ENCODE results near the gene DBN1. TPM values are rescaled to one million over a fixed set of nuclear protein-coding genes. Genes with fewer than 3 reads are reported as not detected.

DBN1 gene
- polyA plus RNA-seq, 1 donor (not counting 4 experiments of a cell fraction or from before 2014, with no cell fraction given), result 59.4 TPM

GRCh38 chr5:177438468-177438867 lies 35.0 kb downstream of the DBN1 start:
- Histone ChIP-seq H3K4me1 (ENCODE audit: control insufficient read depth, extremely low read depth, insufficient read depth, low read length) (peaks cover 27% of the 10 kb centered on the region), H3K27ac (ENCODE audit: control insufficient read depth, insufficient read depth, low read length) (peak overlapping the region; percentile 20), H3K9me3 (ENCODE audit: control insufficient read depth, low read depth, low read length) (no peaks in the 10 kb centered on the region), H3K79me2 (ENCODE audit: control insufficient read depth, insufficient read depth, low read length) (no peaks in the 10 kb centered on the region), H3K36me3 (ENCODE audit: control insufficient read depth in 2 of 2, extremely low read depth in 1 of 2, insufficient read depth in 2 of 2, low read length in 2 of 2) (peaks cover 11 to 33% of the 10 kb centered on the region in 2 experiments), H3K9ac (ENCODE audit: control insufficient read depth, extremely low read depth, insufficient read depth, low read length) (no peak overlapping the region), H3K9me1 (ENCODE audit: control insufficient read depth, extremely low read depth, insufficient read depth, low read length) (no peaks in the 10 kb centered on the region), H4K20me1 (ENCODE audit: control insufficient read depth, extremely low read depth, insufficient read depth, low read length) (no peaks in the 10 kb centered on the region), H3K4me2 (ENCODE audit: control insufficient read depth, extremely low read depth, insufficient read depth, low read depth, low read length) (no peak overlapping the region), H2AFZ (ENCODE audit: control insufficient read depth, low read length) (no peak overlapping the region), H3K4me3 (ENCODE audit: control insufficient read depth in 2 of 3, extremely low read depth in 1 of 3, insufficient read depth in 2 of 3, low read depth in 1 of 3, low read length in 3 of 3) (no peak overlapping the region), H3K27me3 (ENCODE audit: control insufficient read depth, extremely low read depth, insufficient read depth, low read length) (no peaks in the 10 kb centered on the region)
- DNase-seq (ENCODE audit: low read depth, low spot score), result no peak
- FAIRE-seq, result no peak
- dilution Hi-C loops (cut with MboI; ENCODE audit: extremely low pct_ligation_motif_present, low sequenced_read_pairs), result no loop called here
- TF ChIP-seq EZH2 (IDR thresholded peaks at IDR 0.05; ENCODE audit: low read length) (no peak), CTCF (optimal IDR thresholded peaks at IDR 0.05 in 1 of 3, IDR thresholded peaks at IDR 0.05 in 1 of 3, conservative IDR thresholded peaks at IDR 0.05 in 1 of 3; ENCODE audit: extremely low read depth in 1 of 3, insufficient read depth in 2 of 3, low read length in 3 of 3) (no peak)

GRCh38 chr5:177437623-177438022 lies 35.8 kb downstream of the DBN1 start:
- Histone ChIP-seq H3K9me3 (ENCODE audit: control insufficient read depth, low read depth, low read length) (no peaks in the 10 kb centered on the region), H3K79me2 (ENCODE audit: control insufficient read depth, insufficient read depth, low read length) (no peaks in the 10 kb centered on the region), H3K4me2 (ENCODE audit: control insufficient read depth, extremely low read depth, insufficient read depth, low read depth, low read length) (no peak overlapping the region), H3K4me1 (ENCODE audit: control insufficient read depth, extremely low read depth, insufficient read depth, low read length) (peaks cover 26% of the 10 kb centered on the region), H3K9me1 (ENCODE audit: control insufficient read depth, extremely low read depth, insufficient read depth, low read length) (no peaks in the 10 kb centered on the region), H4K20me1 (ENCODE audit: control insufficient read depth, extremely low read depth, insufficient read depth, low read length) (no peaks in the 10 kb centered on the region), H3K4me3 (ENCODE audit: control insufficient read depth in 2 of 3, extremely low read depth in 1 of 3, insufficient read depth in 2 of 3, low read depth in 1 of 3, low read length in 3 of 3) (no peak overlapping the region), H3K27ac (ENCODE audit: control insufficient read depth, insufficient read depth, low read length) (peak overlapping the region; percentile 36), H3K9ac (ENCODE audit: control insufficient read depth, extremely low read depth, insufficient read depth, low read length) (no peak overlapping the region), H2AFZ (ENCODE audit: control insufficient read depth, low read length) (no peak overlapping the region), H3K36me3 (ENCODE audit: control insufficient read depth in 2 of 2, extremely low read depth in 1 of 2, insufficient read depth in 2 of 2, low read length in 2 of 2) (peaks cover 15 to 38% of the 10 kb centered on the region in 2 experiments), H3K27me3 (ENCODE audit: control insufficient read depth, extremely low read depth, insufficient read depth, low read length) (no peaks in the 10 kb centered on the region)
- dilution Hi-C loops (cut with MboI; ENCODE audit: extremely low pct_ligation_motif_present, low sequenced_read_pairs), result no loop called here
- FAIRE-seq (peak; percentile 89), DNase-seq (ENCODE audit: low read depth, low spot score) (no peak)
- no peak for TF ChIP-seq CTCF (optimal IDR thresholded peaks at IDR 0.05 in 1 of 3, IDR thresholded peaks at IDR 0.05 in 1 of 3, conservative IDR thresholded peaks at IDR 0.05 in 1 of 3; ENCODE audit: extremely low read depth in 1 of 3, insufficient read depth in 2 of 3, low read length in 3 of 3)
- no peak for TF ChIP-seq EZH2 (IDR thresholded peaks at IDR 0.05; ENCODE audit: low read length)
